SK-N-MC (cell line): Measurements from ENCODE around the gene TMEM143.

ENCODE experiments used
- DNase-seq: peaks from one replicate; pipeline ENCODE4 v3.0.0-alpha.2; 2011; ENCODE audit warnings: low read depth, low spot score
- H3K27ac ChIP-seq: fragments of 200-600 bp; sonication (generic); 2 replicates; pipeline ENCODE4 v1.5.1; 2016; ENCODE audit warnings: mixed run types
- H3K36me3 ChIP-seq: fragments of 200-600 bp; sonication (generic); 2 replicates; pipeline ENCODE4 v1.6.1; 2017; ENCODE audit warnings: antibody characterized with exemption, low read length, mixed read lengths; ENCODE audit not compliant: insufficient read depth
- H3K4me3 ChIP-seq: fragments of 200-600 bp; sonication (generic); 2 replicates; pipeline ENCODE4 v1.5.1; 2016
- H3K9ac ChIP-seq: fragments of 200-600 bp; sonication (generic); 2 replicates; pipeline ENCODE4 v1.8.0; 2017; ENCODE audit warnings: mixed run types, mixed read lengths; ENCODE audit not compliant: insufficient read length
- H3K9me3 ChIP-seq: fragments of 200-600 bp; sonication (generic); 2 replicates; pipeline ENCODE4 v1.6.1; 2017; ENCODE audit warnings: low read depth, mild to moderate bottlenecking, antibody characterized with exemption, low read length, moderate library complexity, mixed read lengths
- EZH2 ChIP-seq: fragments of 200-600 bp; sonication (generic); IDR thresholded peaks from one replicate; pipeline ENCODE4 v1.6.1; 2017; ENCODE audit warnings: antibody characterized with exemption
- FOXP2 ChIP-seq: optimal IDR thresholded peaks from 2 replicates; pipeline ENCODE3; 2011; ENCODE audit warnings: mild to moderate bottlenecking, moderate library complexity; ENCODE audit not compliant: insufficient read depth; ENCODE audit errors: extremely low read length, control extremely low read depth
- POLR2AphosphoS5 ChIP-seq: IDR thresholded peaks from 2 replicates; pipeline ENCODE4 v1.6.1; 2012; ENCODE audit warnings: mild to moderate bottlenecking, low read depth, low read length, borderline replicate concordance

The TMEM143 gene

DNA sequence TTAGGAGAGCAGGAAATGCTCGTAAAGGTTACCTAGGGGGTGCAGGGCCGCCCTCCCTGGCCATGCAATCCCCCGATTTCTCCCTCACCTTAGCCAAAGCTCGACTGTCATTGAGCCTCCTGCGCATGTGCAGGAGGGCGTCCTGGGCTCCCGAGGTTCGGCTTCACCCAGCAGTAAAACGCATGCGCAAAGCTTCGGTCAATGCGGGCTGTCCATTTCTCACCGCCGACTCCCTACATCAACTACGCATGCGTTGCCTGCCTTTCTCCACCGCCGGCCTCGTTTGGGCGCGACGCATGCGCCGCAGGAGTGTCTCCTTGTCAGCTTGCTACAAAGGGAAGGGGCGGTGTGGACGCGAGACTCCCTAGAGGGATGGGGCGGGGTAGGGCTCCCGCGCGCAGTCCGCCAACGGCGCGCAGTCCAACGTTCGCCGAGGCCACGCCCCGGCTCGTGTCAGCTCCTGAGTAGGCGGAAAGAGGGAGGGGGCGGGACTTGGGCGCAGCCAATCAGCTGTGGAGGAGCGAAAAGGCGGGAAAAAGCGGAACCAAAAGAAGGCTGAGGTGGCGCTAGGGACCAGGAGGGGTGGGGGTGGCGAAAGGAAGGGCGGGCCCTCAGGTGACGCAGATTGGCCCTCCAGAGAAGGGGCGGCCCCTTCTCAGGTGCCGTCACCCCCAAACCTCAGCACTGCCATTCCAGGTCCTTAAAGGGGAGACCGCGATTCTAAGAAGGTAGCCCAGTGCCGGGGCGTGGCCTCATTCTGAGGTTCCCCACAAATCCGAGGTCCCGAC, at the start of gene TMEM143, which contains the start of gene SYNGR4:
Gene TMEM143 (minus strand): TSS at position 131 of the 788 bp plus-strand sequence. CDS start 20 bp downstream, at position 111.
Gene SYNGR4 (plus strand): TSS at position 558 of the 788 bp plus-strand sequence. CDS start 1,476 bp downstream, outside the sequence.
- no peaks in the 10 kb centered on the region for H3K36me3 ChIP-seq
- peak within 1 kb of the TSS; percentile 88 for H3K4me3 ChIP-seq
- peak; percentile 71 for TF ChIP-seq FOXP2
- no peak for TF ChIP-seq EZH2
- peak; percentile 68 for TF ChIP-seq POLR2AphosphoS5

DNA sequence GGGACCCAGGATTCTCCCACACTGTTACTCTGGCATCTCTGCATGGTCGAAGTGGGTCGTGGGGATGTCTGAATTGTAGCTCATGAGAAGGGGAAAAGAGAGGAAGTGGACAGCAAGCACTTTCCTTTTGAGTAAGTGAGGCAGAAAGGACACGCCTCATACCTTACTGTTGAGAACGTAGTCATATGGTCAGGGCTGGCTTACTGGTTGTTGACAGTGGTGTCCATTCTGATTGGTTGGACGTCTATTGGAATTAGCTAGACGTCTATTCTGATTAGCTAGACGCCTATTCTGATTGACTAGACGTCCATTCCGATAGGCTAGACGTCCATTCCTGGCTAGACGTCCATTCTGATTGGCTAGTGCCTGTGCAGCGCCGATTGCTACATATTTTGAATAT, 42.1 kb upstream of the TMEM143 start:
- Histone ChIP-seq H3K9ac (no peak overlapping the region), H3K9me3 (no peaks in the 10 kb centered on the region), H3K4me3 (no peak overlapping the region), H3K27ac (no peak overlapping the region), H3K36me3 (no peaks in the 10 kb centered on the region)
- DNase-seq: no peak
- TF ChIP-seq EZH2: no peak
- no peak for TF ChIP-seq FOXP2
- no peak for TF ChIP-seq POLR2AphosphoS5

More for the DNA sequence above, at the start of gene TMEM143, which contains the start of gene SYNGR4:
- Histone ChIP-seq H3K27ac (peak within 1 kb of the TSS; percentile 88), H3K9me3 (no peaks in the 10 kb centered on the region), H3K9ac (peak within 1 kb of the TSS; percentile 86)
- peak; percentile 95 for DNase-seq

DNA sequence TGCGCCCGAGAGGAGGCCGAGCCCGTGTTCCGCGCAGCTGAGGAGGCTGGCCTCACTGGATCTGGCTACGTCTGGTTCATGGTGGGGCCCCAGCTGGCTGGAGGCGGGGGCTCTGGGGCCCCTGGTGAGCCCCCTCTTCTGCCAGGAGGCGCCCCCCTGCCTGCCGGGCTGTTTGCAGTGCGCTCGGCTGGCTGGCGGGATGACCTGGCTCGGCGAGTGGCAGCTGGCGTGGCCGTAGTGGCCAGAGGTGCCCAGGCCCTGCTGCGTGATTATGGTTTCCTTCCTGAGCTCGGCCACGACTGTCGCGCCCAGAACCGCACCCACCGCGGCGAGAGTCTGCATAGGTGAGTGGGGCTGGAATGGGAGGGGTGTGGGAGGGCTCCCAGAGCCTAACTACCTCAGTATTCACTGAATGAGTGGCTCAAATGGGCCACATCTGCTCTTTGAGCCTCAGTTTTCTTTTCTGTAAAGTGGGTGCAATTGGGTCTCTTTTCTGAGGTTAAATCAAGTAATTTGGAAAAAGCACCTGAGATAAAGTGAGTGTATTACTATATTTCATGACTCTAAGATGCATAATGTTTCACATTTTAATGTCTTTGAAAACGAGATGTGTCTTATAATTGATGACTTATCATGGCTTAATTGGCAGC, 41.4 kb upstream of the TMEM143 start:
- H3K9me3 ChIP-seq: no peaks in the 10 kb centered on the region
- no peak overlapping the region for H3K4me3 ChIP-seq
- no peak overlapping the region for H3K27ac ChIP-seq
- H3K36me3 ChIP-seq: no peaks in the 10 kb centered on the region
- DNase-seq: no peak
- no peak overlapping the region for H3K9ac ChIP-seq
- TF ChIP-seq POLR2AphosphoS5: no peak
- TF ChIP-seq EZH2: no peak
- TF ChIP-seq FOXP2: no peak

DNA sequence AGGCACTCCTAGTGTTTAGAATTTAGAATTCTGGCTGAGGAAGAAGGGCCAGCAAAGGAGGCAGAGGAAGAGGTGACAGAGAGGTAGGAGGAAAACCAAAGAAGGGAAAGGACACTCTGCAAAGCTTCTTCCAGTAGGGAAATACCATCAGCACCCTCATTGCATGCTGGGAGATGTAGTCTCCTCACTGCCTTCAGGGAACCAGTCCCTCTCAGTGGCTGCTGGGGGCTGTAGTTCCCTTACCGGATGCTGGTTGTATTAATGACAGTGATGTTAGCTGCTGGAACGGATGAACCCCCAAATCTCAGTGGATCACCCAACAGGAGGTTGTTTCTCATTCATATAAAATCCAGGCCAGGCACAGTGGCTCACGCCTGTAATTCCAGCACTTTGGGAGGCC, 39.9 kb upstream of the TMEM143 start:
- H3K4me3 ChIP-seq: no peak overlapping the region
- H3K27ac ChIP-seq: no peak overlapping the region
- no peak overlapping the region for H3K9ac ChIP-seq
- no peak for TF ChIP-seq EZH2
- no peaks in the 10 kb centered on the region for H3K9me3 ChIP-seq
- H3K36me3 ChIP-seq: no peaks in the 10 kb centered on the region
- DNase-seq: no peak

DNA sequence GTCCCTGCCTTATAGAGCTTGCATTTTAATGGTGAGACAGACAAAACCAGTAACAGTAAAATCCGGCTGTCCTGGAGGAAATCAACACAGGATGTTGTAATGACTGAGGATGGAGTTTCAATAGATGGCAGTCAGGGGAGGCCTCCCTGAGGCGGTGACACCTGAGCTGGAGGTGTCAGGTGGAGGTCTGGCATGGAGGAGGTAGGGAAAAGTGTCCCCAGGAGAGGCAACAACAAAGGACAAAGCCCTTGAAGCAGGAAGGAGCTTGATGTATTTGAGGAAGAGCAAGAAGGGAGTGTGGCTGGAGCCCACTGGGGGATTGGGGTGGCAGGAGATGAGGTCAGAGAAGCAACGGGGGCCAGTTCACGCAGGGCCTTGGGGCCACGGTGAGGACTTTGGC, 37.5 kb upstream of the TMEM143 start:
- TF ChIP-seq EZH2 (no peak), POLR2AphosphoS5 (no peak), FOXP2 (no peak)
- H3K36me3 ChIP-seq: no peaks in the 10 kb centered on the region
- H3K4me3 ChIP-seq: no peak overlapping the region
- H3K27ac ChIP-seq: no peak overlapping the region
- no peaks in the 10 kb centered on the region for H3K9me3 ChIP-seq
- H3K9ac ChIP-seq: no peak overlapping the region
- DNase-seq: no peak

DNA sequence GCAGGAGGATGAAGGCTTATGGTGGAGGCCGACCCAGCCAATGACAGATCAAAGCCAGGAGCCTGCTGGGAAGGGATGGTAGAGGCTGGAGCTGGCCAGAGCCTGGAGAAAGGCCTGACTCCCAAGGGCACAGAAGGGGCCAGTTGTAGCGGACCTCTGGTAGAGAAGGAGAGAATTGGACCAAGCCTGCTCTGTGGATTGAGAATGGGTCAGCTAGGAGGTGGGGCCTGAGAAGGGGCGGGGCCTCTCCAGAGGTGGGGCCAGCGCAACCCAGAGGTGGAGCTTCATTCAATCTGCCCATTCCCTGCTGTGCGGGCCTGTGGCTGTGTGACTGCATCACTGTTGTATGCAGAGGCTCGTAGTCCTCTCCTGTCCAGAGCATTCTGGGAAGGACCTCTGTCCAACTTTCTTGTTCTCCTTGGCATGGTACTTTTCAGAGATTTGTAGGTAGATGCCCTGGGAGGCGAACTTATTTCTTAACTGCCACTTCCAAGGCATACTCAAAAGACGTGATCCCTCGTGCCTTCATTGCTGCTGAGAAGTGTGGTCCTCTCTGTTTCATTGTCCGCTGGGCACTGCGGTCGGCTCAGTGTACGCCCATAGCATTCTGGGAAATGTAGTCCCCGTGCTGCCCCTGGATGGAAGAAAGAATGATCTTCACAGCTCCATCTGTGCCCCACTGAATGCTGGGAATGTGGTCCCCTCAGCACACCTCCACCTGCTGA, 36.4 kb upstream of the TMEM143 start:
- Histone ChIP-seq H3K4me3 (no peak overlapping the region), H3K9ac (no peak overlapping the region), H3K9me3 (no peaks in the 10 kb centered on the region), H3K36me3 (no peaks in the 10 kb centered on the region), H3K27ac (no peak overlapping the region)
- no peak for DNase-seq
- no peak for TF ChIP-seq POLR2AphosphoS5
- no peak for TF ChIP-seq FOXP2
- no peak for TF ChIP-seq EZH2

DNA sequence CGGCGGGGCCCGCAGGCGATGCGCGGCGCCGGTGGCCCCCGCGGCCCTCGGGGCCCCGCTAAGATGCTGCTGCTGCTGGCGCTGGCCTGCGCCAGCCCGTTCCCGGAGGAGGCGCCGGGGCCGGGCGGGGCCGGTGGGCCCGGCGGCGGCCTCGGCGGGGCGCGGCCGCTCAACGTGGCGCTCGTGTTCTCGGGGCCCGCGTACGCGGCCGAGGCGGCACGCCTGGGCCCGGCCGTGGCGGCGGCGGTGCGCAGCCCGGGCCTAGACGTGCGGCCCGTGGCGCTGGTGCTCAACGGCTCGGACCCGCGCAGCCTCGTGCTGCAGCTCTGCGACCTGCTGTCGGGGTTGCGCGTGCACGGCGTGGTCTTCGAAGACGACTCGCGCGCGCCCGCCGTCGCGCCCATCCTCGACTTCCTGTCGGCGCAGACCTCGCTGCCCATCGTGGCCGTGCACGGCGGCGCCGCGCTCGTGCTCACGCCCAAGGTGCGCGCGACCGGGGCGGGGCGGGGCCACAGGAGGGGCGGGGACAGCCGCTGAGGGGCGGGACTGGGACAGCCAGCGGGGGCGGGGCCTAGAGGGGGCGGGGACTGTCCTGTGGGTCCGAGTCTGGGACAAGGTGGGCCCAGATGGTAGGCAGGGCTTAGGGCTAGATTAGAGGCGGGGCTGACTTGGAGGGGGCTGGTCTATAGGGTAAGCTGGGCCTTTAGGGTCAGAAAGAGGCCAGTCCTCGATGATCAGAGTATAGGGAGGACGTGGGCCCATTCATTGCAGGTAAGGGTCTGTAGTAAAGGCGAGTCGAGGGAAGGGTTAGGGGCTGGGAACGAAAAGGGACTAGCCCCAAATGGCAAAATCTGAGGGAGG, 34.9 kb upstream of the TMEM143 start:
- Histone ChIP-seq H3K9ac (peak overlapping the region; percentile 32), H3K36me3 (no peaks in the 10 kb centered on the region), H3K27ac (peak overlapping the region; percentile 68; the same call in 1 of the 2 replicates), H3K9me3 (no peaks in the 10 kb centered on the region), H3K4me3 (peak overlapping the region; percentile 66)
- DNase-seq: no peak
- no peak for TF ChIP-seq FOXP2
- TF ChIP-seq POLR2AphosphoS5: no peak

DNA sequence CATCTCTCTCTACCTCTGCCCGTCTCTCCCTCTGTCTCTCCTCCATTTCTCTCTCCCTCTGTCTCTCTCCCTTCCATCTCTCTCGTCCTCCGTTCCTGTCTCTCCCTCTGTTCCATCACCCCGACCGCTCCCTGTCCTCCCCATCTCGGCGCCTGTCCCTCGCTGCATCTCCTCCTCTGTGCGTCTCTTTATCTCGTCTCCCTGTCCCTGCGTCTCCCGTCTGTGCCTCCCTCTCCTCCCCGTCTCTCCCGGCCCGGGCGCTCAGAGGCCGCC, 34.3 kb upstream of the TMEM143 start:
- Histone ChIP-seq H3K9ac (peak overlapping the region; percentile 32), H3K27ac (no peak overlapping the region), H3K36me3 (no peaks in the 10 kb centered on the region), H3K4me3 (peak overlapping the region; percentile 66), H3K9me3 (no peaks in the 10 kb centered on the region)
- no peak for DNase-seq
- no peak for TF ChIP-seq EZH2
- no peak for TF ChIP-seq POLR2AphosphoS5
- no peak for TF ChIP-seq FOXP2
